IgD-negative memory B cell (primary cell): ENCODE results near the gene CDC7. TPM values are rescaled to one million over a fixed set of nuclear protein-coding genes. Genes with fewer than 3 reads are reported as not detected.
A peak's percentile ranks its signal among the peaks of the same experiment; 100 is the strongest.

Source experiments
- H3K27ac Mint-ChIP-seq, 3 donors: one replicate each; pipeline ENCODE4 v1.8.0; 2020 to 2022; ENCODE audit warnings: mild to moderate bottlenecking in 3 of 3, mixed read lengths in 3 of 3, moderate library complexity in 1 of 3
- H3K27me3 Mint-ChIP-seq: one replicate; pipeline ENCODE4 v1.8.0; 2021; ENCODE audit warnings: mixed read lengths
- H3K36me3 Mint-ChIP-seq: one replicate; pipeline ENCODE4 v1.8.0; 2020; ENCODE audit warnings: mild to moderate bottlenecking, mixed read lengths
- H3K4me1 Mint-ChIP-seq, 3 donors: one replicate each; pipeline ENCODE4 v1.8.0; 2020 to 2022; ENCODE audit warnings: mixed read lengths in 3 of 3, mild to moderate bottlenecking in 1 of 3
- H3K4me3 Mint-ChIP-seq, 4 donors: one replicate each; pipeline ENCODE4 v1.8.0; 2020 to 2022; ENCODE audit warnings: mild to moderate bottlenecking in 4 of 4, mixed read lengths in 4 of 4, moderate library complexity in 3 of 4
- H3K9me3 Mint-ChIP-seq, 3 donors: one replicate each; pipeline ENCODE4 v1.8.0; 2020 to 2021; ENCODE audit warnings: mixed read lengths in 3 of 3, mild to moderate bottlenecking in 1 of 3
- polyA plus RNA-seq: library from polyadenylated mRNA; unstranded; fragments of 300-500 nt; fragmentation: Illumina TruSeq; gene quantifications from one replicate; pipeline ENCODE4 v1.2.3, GENCODE V29; 2021

Gene CDC7
- polyA plus RNA-seq, 1 donor from 2014 or later, result 1.8 TPM

GRCh38 chr1:91527266-91527765, 26.7 kb downstream of the CDC7 start:
- H3K9me3 Mint-ChIP-seq, result no peaks in the 10 kb centered on the region
- no peak overlapping the region for H3K27ac Mint-ChIP-seq
- no peaks in the 10 kb centered on the region for H3K27me3 Mint-ChIP-seq
- H3K4me3 Mint-ChIP-seq, result no peak overlapping the region
- H3K36me3 Mint-ChIP-seq, result no peaks in the 10 kb centered on the region
- H3K4me1 Mint-ChIP-seq, result peaks cover 0 to under 1% (median 0%) of the 10 kb centered on the region in 3 donors

GRCh38 chr1:91527781-91528180, 27.1 kb downstream of the CDC7 start:
- H3K27ac Mint-ChIP-seq, result no peak overlapping the region
- no peaks in the 10 kb centered on the region for H3K9me3 Mint-ChIP-seq
- H3K27me3 Mint-ChIP-seq, result no peaks in the 10 kb centered on the region
- H3K36me3 Mint-ChIP-seq, result no peaks in the 10 kb centered on the region
- H3K4me3 Mint-ChIP-seq, result no peak overlapping the region
- H3K4me1 Mint-ChIP-seq, result peaks cover 0 to 4% (median 0%) of the 10 kb centered on the region in 3 donors

- no peaks in the 10 kb centered on the region for H3K36me3 Mint-ChIP-seq
- H3K9me3 Mint-ChIP-seq, result no peaks in the 10 kb centered on the region
- no peak overlapping the region for H3K4me3 Mint-ChIP-seq
- no peaks in the 10 kb centered on the region for H3K27me3 Mint-ChIP-seq
- H3K27ac Mint-ChIP-seq, result peak overlapping the region in 1 of 3 donors; percentile 11
- H3K4me1 Mint-ChIP-seq, result peaks cover 0 to 4% (median 0%) of the 10 kb centered on the region in 3 donors
These were observed 29.2 kb downstream of the CDC7 start for GRCh38 chr1:91529856-91530255.

- Mint-ChIP-seq H3K27me3 (no peaks in the 10 kb centered on the region), H3K36me3 (no peaks in the 10 kb centered on the region), H3K4me3 (peak overlapping the region in 1 of 4 donors; percentile 5), H3K27ac (no peak overlapping the region), H3K9me3 (no peaks in the 10 kb centered on the region), H3K4me1 (peaks cover 0 to 4% (median 0%) of the 10 kb centered on the region in 3 donors)
These were observed 32.8 kb downstream of the CDC7 start for GRCh38 chr1:91533361-91534024.

- Mint-ChIP-seq H3K4me1 (peaks cover 0 to 4% (median 0%) of the 10 kb centered on the region in 3 donors), H3K27ac (no peak overlapping the region), H3K36me3 (no peaks in the 10 kb centered on the region)
These were observed 34.8 kb downstream of the CDC7 start for GRCh38 chr1:91535441-91535840.

GRCh38 chr1:91537281-91537986, 36.8 kb downstream of the CDC7 start:
- H3K36me3 Mint-ChIP-seq, result no peaks in the 10 kb centered on the region
- no peaks in the 10 kb centered on the region for H3K9me3 Mint-ChIP-seq
- no peak overlapping the region for H3K4me3 Mint-ChIP-seq
- no peak overlapping the region for H3K27ac Mint-ChIP-seq
- peaks cover 2% of the 10 kb centered on the region for H3K27me3 Mint-ChIP-seq
- peaks cover 0 to 2% (median 0%) of the 10 kb centered on the region in 3 donors for H3K4me1 Mint-ChIP-seq

More at GRCh38 chr1:91535441-91535840, 34.8 kb downstream of the CDC7 start:
- peaks cover 2% of the 10 kb centered on the region for H3K27me3 Mint-ChIP-seq
- no peaks in the 10 kb centered on the region for H3K9me3 Mint-ChIP-seq
- no peak overlapping the region for H3K4me3 Mint-ChIP-seq

- H3K9me3 Mint-ChIP-seq, result no peaks in the 10 kb centered on the region
- H3K27ac Mint-ChIP-seq, result no peak overlapping the region
- H3K27me3 Mint-ChIP-seq, result peaks cover 2% of the 10 kb centered on the region
- no peak overlapping the region for H3K4me3 Mint-ChIP-seq
- H3K4me1 Mint-ChIP-seq, result no peaks in the 10 kb centered on the region
- H3K36me3 Mint-ChIP-seq, result no peaks in the 10 kb centered on the region
These were observed 37.3 kb downstream of the CDC7 start for GRCh38 chr1:91537987-91538304.

GRCh38 chr1:91540910-91541309, 40.3 kb downstream of the CDC7 start:
- H3K36me3 Mint-ChIP-seq, result no peaks in the 10 kb centered on the region
- H3K27me3 Mint-ChIP-seq, result peaks cover 12% of the 10 kb centered on the region
- H3K9me3 Mint-ChIP-seq, result no peaks in the 10 kb centered on the region
- no peak overlapping the region for H3K4me3 Mint-ChIP-seq
- no peaks in the 10 kb centered on the region for H3K4me1 Mint-ChIP-seq
- peak overlapping the region in 1 of 3 donors; percentile 19 for H3K27ac Mint-ChIP-seq

- Mint-ChIP-seq H3K4me3 (no peak overlapping the region), H3K27me3 (peaks cover 13% of the 10 kb centered on the region), H3K36me3 (no peaks in the 10 kb centered on the region), H3K27ac (peak overlapping the region in 1 of 3 donors; percentile 19), H3K9me3 (no peaks in the 10 kb centered on the region), H3K4me1 (no peaks in the 10 kb centered on the region)
These were observed 41.4 kb downstream of the CDC7 start for GRCh38 chr1:91541918-91542533.

GRCh38 chr1:91545506-91546300, 45.1 kb downstream of the CDC7 start:
- peaks cover 12% of the 10 kb centered on the region for H3K27me3 Mint-ChIP-seq
- H3K9me3 Mint-ChIP-seq, result no peaks in the 10 kb centered on the region
- H3K36me3 Mint-ChIP-seq, result no peaks in the 10 kb centered on the region
- H3K4me3 Mint-ChIP-seq, result no peak overlapping the region
- H3K4me1 Mint-ChIP-seq, result peaks cover 0 to 10% (median 2%) of the 10 kb centered on the region in 3 donors
- H3K27ac Mint-ChIP-seq, result no peak overlapping the region

GRCh38 chr1:91546301-91546581, 45.6 kb downstream of the CDC7 start:
- H3K4me1 Mint-ChIP-seq, result peaks cover 0 to 10% (median 2%) of the 10 kb centered on the region in 3 donors

GRCh38 chr1:91546876-91547275, 46.2 kb downstream of the CDC7 start:
- no peak overlapping the region for H3K4me3 Mint-ChIP-seq
- peaks cover 12% of the 10 kb centered on the region for H3K27me3 Mint-ChIP-seq
- H3K36me3 Mint-ChIP-seq, result no peaks in the 10 kb centered on the region
- no peak overlapping the region for H3K27ac Mint-ChIP-seq
- no peaks in the 10 kb centered on the region for H3K9me3 Mint-ChIP-seq
- peaks cover 0 to 10% (median 2%) of the 10 kb centered on the region in 3 donors for H3K4me1 Mint-ChIP-seq

More at GRCh38 chr1:91546301-91546581, 45.6 kb downstream of the CDC7 start:
- H3K27me3 Mint-ChIP-seq, result peaks cover 12% of the 10 kb centered on the region
- H3K9me3 Mint-ChIP-seq, result no peaks in the 10 kb centered on the region
- no peak overlapping the region for H3K4me3 Mint-ChIP-seq
- H3K36me3 Mint-ChIP-seq, result no peaks in the 10 kb centered on the region
- no peak overlapping the region for H3K27ac Mint-ChIP-seq

- H3K4me1 Mint-ChIP-seq, result peaks cover 0 to 10% (median 2%) of the 10 kb centered on the region in 3 donors
- peak overlapping the region in 1 of 3 donors; percentile 2 for H3K27ac Mint-ChIP-seq
- H3K9me3 Mint-ChIP-seq, result no peaks in the 10 kb centered on the region
- H3K36me3 Mint-ChIP-seq, result no peaks in the 10 kb centered on the region
- H3K4me3 Mint-ChIP-seq, result no peak overlapping the region
- peaks cover 16% of the 10 kb centered on the region for H3K27me3 Mint-ChIP-seq
These were observed 47.9 kb downstream of the CDC7 start for GRCh38 chr1:91548376-91549040.

- Mint-ChIP-seq H3K36me3 (no peaks in the 10 kb centered on the region), H3K27ac (no peak overlapping the region), H3K4me3 (no peak overlapping the region), H3K4me1 (peaks cover 0 to 10% (median 2%) of the 10 kb centered on the region in 3 donors), H3K9me3 (no peaks in the 10 kb centered on the region), H3K27me3 (peaks cover 16% of the 10 kb centered on the region)
These were observed 48.5 kb downstream of the CDC7 start for GRCh38 chr1:91549041-91549735.
